Mammary epithelial cell (primary cell): ENCODE results near the gene GORASP1.

Experiments used
- EZH2 ChIP-seq: IDR thresholded peaks from 2 replicates; pipeline ENCODE4 v1.6.1; 2012; ENCODE audit warnings: low read length, inconsistent platforms, borderline replicate concordance
- TF ChIP-seq, protein P1 (sequence below), 2 donors: IDR thresholded peaks in 1 of 2; conservative IDR thresholded peaks in 1 of 2; 2 replicates each; pipeline ENCODE4 v1.5.1; 2011 to 2012; ENCODE audit warnings: inconsistent platforms in 2 of 2, low read length in 2 of 2, mild to moderate bottlenecking in 2 of 2, control low read depth in 1 of 2, low read depth in 1 of 2; ENCODE audit not compliant: insufficient read depth in 1 of 2; ENCODE audit errors: extremely low read depth in 1 of 2

DNA sequence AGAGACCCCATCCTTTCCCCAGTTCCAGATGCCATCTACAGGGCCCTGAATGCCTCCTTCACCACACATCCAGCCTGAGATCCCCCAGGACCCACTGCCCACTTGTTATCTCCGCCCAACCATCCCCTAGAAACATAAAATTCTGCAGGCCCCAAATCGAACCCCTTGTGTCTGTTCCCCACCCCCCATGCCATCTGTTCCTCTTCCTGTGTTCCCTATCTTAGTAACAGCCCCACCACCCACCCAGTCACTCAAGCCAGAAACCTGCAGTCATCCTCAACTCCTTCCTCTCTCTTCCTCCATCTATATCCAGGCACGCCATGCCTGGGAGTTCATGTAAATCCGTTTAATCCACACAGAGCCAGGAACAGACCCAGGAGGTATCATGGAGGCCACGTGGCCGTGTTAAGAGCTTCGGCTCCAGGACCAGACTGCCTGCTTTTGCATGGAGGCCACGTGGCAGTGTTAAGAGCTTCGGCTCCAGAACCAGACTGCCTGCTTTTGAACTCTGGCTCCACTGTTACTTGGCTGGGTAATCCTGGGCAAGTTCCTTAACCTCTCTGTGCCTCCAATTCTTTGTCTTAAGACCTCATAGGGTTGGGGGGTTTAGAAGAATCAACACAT, 41.1 kb upstream of the GORASP1 start:
- TF ChIP-seq, protein P1, sequence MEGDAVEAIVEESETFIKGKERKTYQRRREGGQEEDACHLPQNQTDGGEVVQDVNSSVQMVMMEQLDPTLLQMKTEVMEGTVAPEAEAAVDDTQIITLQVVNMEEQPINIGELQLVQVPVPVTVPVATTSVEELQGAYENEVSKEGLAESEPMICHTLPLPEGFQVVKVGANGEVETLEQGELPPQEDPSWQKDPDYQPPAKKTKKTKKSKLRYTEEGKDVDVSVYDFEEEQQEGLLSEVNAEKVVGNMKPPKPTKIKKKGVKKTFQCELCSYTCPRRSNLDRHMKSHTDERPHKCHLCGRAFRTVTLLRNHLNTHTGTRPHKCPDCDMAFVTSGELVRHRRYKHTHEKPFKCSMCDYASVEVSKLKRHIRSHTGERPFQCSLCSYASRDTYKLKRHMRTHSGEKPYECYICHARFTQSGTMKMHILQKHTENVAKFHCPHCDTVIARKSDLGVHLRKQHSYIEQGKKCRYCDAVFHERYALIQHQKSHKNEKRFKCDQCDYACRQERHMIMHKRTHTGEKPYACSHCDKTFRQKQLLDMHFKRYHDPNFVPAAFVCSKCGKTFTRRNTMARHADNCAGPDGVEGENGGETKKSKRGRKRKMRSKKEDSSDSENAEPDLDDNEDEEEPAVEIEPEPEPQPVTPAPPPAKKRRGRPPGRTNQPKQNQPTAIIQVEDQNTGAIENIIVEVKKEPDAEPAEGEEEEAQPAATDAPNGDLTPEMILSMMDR (conservative IDR thresholded peaks at IDR 0.05 in 1 of 2, IDR thresholded peaks at IDR 0.05 in 1 of 2; ENCODE audit: extremely low read depth in 1 of 2, insufficient read depth in 1 of 2, low read depth in 1 of 2, low read length in 2 of 2), result no peak
- TF ChIP-seq EZH2, result no peak
